ENCODE data around the gene SLC4A1.

SLC4A1 gene

GRCh38 chr17:44203731-44204440 lies 64.0 kb downstream of the SLC4A1 start:
- no peak for DNase-seq

GRCh38 chr17:44202756-44203155 lies 65.2 kb downstream of the SLC4A1 start:
- DNase-seq: no peak

GRCh38 chr17:44200478-44201155 lies 67.3 kb downstream of the SLC4A1 start:
- DNase-seq: no peak

GRCh38 chr17:44199553-44200477 lies 68.1 kb downstream of the SLC4A1 start, which contains the start of gene ATXN7L3:
TSS of gene ATXN7L3 (minus strand) at chr17:44199884. CDS start at chr17:44198070, 1,814 bp downstream.
- DNase-seq: peak; percentile 64

GRCh38 chr17:44198721-44199552 lies 69.0 kb downstream of the SLC4A1 start:
- DNase-seq: no peak
